SK-N-SH (cell line): ENCODE measurements around the gene SLC45A1. TPM values are rescaled to one million over a fixed set of nuclear protein-coding genes. Genes with fewer than 3 reads are reported as not detected.

Experiments
- CTCF ChIA-PET: fragments of 300-600, 350-600 bp; formaldehyde crosslinking; extraction: SDS; loops from one replicate; lab custom pipeline; 2021; lab: Yijun Ruan, JAX
- POLR2A ChIA-PET: fragments of 350-600 bp; sonication (Branson Sonifier 250); formaldehyde crosslinking; extraction: SDS; loops from one replicate; lab custom pipeline; 2020; ENCODE audit warnings: antibody characterized with exemption, inconsistent platforms; lab: Yijun Ruan, JAX
- DNase-seq: peaks from one replicate; pipeline ENCODE4 v3.0.0; 2012
- H2AFZ ChIP-seq: fragments of 200-600 bp; sonication (generic); 2 replicates; pipeline ENCODE4 v1.8.1; 2016; ENCODE audit warnings: antibody characterized with exemption, mild to moderate bottlenecking, low read depth
- H3F3A ChIP-seq: fragments of 200-600 bp; sonication (generic); replicated peaks from 2 replicates; pipeline ENCODE3; 2016; ENCODE audit warnings: antibody characterized with exemption, mild to moderate bottlenecking; ENCODE audit not compliant: insufficient read depth
- H3K27ac ChIP-seq, 2 experiments: fragments of 200-500 bp in 1 of 2; fragments of 200-600 bp in 1 of 2; sonication (Bioruptor generic) in 1 of 2; sonication (generic), shearing (Covaris generic) in 1 of 2; 2 replicates each; pipeline versions ENCODE4 v1.5.1 to v1.6.1; 2014 to 2016; ENCODE audit warnings: low read depth in 2 of 2, inconsistent platforms in 1 of 2, low read length in 1 of 2, mild to moderate bottlenecking in 1 of 2, mixed read lengths in 1 of 2
- H3K27me3 ChIP-seq: fragments of 200-600 bp; sonication (generic), shearing (Covaris generic); 2 replicates; pipeline ENCODE4 v1.6.1; 2016; ENCODE audit warnings: mixed run types; ENCODE audit not compliant: insufficient read depth
- H3K36me3 ChIP-seq, 2 experiments: fragments of 200-500 bp in 1 of 2; fragments of 200-600 bp in 1 of 2; sonication (Bioruptor generic) in 1 of 2; sonication (generic) in 1 of 2; replicated peaks in 1 of 2; 2 replicates each; pipeline versions ENCODE3 to v1.5.1; 2014 to 2016; ENCODE audit warnings: low read length in 1 of 2, mild to moderate bottlenecking in 1 of 2; ENCODE audit not compliant: insufficient read depth in 2 of 2, control insufficient read depth in 1 of 2
- H3K4me1 ChIP-seq, 2 experiments: fragments of 200-500 bp in 1 of 2; fragments of 200-600 bp in 1 of 2; sonication (Bioruptor generic) in 1 of 2; sonication (generic), shearing (Covaris generic) in 1 of 2; 2 replicates each; pipeline versions ENCODE4 v1.5.1 to v1.6.1; 2014 to 2016; ENCODE audit warnings: low read depth in 1 of 2, low read length in 1 of 2, mixed run types in 1 of 2; ENCODE audit not compliant: insufficient read depth in 2 of 2, control insufficient read depth in 1 of 2
- H3K4me2 ChIP-seq: fragments of 200-600 bp; sonication (generic), shearing (Covaris generic); 2 replicates; pipeline ENCODE4 v1.6.1; 2017; ENCODE audit warnings: mixed run types
- H3K4me3 ChIP-seq, 2 experiments: fragments of 200-500 bp in 1 of 2; fragments of 200-600 bp in 1 of 2; sonication (Bioruptor generic) in 1 of 2; sonication (generic), shearing (Covaris generic) in 1 of 2; 2 replicates each; pipeline versions ENCODE4 v1.5.1 to v1.8.1; 2014 to 2016; ENCODE audit warnings: low read depth in 2 of 2, inconsistent platforms in 1 of 2, low read length in 1 of 2, mild to moderate bottlenecking in 1 of 2, mixed read lengths in 1 of 2, moderate library complexity in 1 of 2
- H3K79me2 ChIP-seq: fragments of 200-600 bp; sonication (generic); 2 replicates; pipeline ENCODE4 v1.8.1; 2017; ENCODE audit warnings: mild to moderate bottlenecking; ENCODE audit not compliant: insufficient read depth
- H3K9ac ChIP-seq: fragments of 200-600 bp; sonication (generic); 2 replicates; pipeline ENCODE4 v1.6.1; 2017; ENCODE audit warnings: mixed run types
- H3K9me2 ChIP-seq: fragments of 200-600 bp; sonication (generic); 2 replicates; pipeline ENCODE4 v1.6.1; 2017; ENCODE audit warnings: mixed run types
- H3K9me3 ChIP-seq: fragments of 200-600 bp; sonication (generic); 2 replicates; pipeline ENCODE4 v1.6.1; 2017; ENCODE audit warnings: mixed run types, mild to moderate bottlenecking, moderate library complexity
- H4K20me1 ChIP-seq: fragments of 200-600 bp; sonication (generic); 2 replicates; pipeline ENCODE4 v1.6.1; 2017; ENCODE audit warnings: mild to moderate bottlenecking, mixed run types; ENCODE audit not compliant: insufficient read depth
- CHD2 ChIP-seq: fragments of 150-350 bp; IDR thresholded peaks from 2 replicates; pipeline ENCODE4 v1.6.1; 2018; ENCODE audit warnings: low read length; ENCODE audit not compliant: partially characterized antibody
- NFIC ChIP-seq: IDR thresholded peaks from 2 replicates; pipeline ENCODE4 v1.4.0; 2012; ENCODE audit warnings: borderline replicate concordance
- NRF1 ChIP-seq: IDR thresholded peaks from 2 replicates; pipeline ENCODE4 v1.6.1; 2012; ENCODE audit warnings: low read depth, mild to moderate bottlenecking, low read length
- RCOR1 ChIP-seq: fragments of 150-350 bp; IDR thresholded peaks from 2 replicates; pipeline ENCODE4 v1.6.1; 2017; ENCODE audit warnings: antibody characterized with exemption, low read length
- SIN3A ChIP-seq: IDR thresholded peaks from 2 replicates; pipeline ENCODE4 v1.6.1; 2012; ENCODE audit warnings: low read depth, mild to moderate bottlenecking, low read length, moderate library complexity, borderline replicate concordance
- SMC3 ChIP-seq: IDR thresholded peaks from 2 replicates; pipeline ENCODE4 v1.6.1; 2012; ENCODE audit warnings: low read depth, low read length, improper control_type of control experiment
- TAF1 ChIP-seq: IDR thresholded peaks from 2 replicates; pipeline ENCODE4 v1.6.1; 2012; ENCODE audit warnings: low read depth, mild to moderate bottlenecking, low read length, moderate library complexity, borderline replicate concordance
- TCF12 ChIP-seq: IDR thresholded peaks from 2 replicates; pipeline ENCODE4 v1.4.0; 2012
- WGBS: methylation state at CpG from one replicate; pipeline ENCODE4 v1.1.6; 2017; ENCODE audit warnings: low lambda C conversion rate; 5-methylcytosine and 5-hydroxymethylcytosine counted together
- polyA plus RNA-seq, 3 experiments: library from polyadenylated mRNA; depleted of rRNA; stranded (reverse); fragments of >200 nt; gene quantifications; 2 replicates each; pipeline ENCODE4 v1.2.3, GENCODE V29; 2012
- TF ChIP-seq, protein P1 (sequence below): IDR thresholded peaks from 2 replicates; pipeline ENCODE4 v1.4.0; 2012; ENCODE audit warnings: low read depth
- TF ChIP-seq, protein P2 (sequence below): IDR thresholded peaks from 2 replicates; pipeline ENCODE4 v1.6.1; 2012; ENCODE audit warnings: mild to moderate bottlenecking, low read depth, low read length, moderate library complexity
- TF ChIP-seq, protein P3 (sequence below): fragments of 150-350 bp; IDR thresholded peaks from 2 replicates; pipeline ENCODE4 v1.6.1; 2016; ENCODE audit warnings: mild to moderate bottlenecking, low read depth, low read length
- TF ChIP-seq, protein P4 (sequence below): fragments of 150-350 bp; IDR thresholded peaks from 2 replicates; pipeline ENCODE4 v1.6.1; 2017; ENCODE audit warnings: antibody characterized with exemption, low read length, low read depth, borderline replicate concordance

SLC45A1 gene
- polyA plus RNA-seq (2012; rRNA removed) = 1.4 and 2.5 TPM in 2 replicates
- polyA plus RNA-seq (2012; cell fraction: cytosol; rRNA removed) = 1.1 and 2.0 TPM in 2 replicates
- polyA plus RNA-seq (2012; cell fraction: nucleus; rRNA removed) = 4.1 and 4.3 TPM in 2 replicates

DNA sequence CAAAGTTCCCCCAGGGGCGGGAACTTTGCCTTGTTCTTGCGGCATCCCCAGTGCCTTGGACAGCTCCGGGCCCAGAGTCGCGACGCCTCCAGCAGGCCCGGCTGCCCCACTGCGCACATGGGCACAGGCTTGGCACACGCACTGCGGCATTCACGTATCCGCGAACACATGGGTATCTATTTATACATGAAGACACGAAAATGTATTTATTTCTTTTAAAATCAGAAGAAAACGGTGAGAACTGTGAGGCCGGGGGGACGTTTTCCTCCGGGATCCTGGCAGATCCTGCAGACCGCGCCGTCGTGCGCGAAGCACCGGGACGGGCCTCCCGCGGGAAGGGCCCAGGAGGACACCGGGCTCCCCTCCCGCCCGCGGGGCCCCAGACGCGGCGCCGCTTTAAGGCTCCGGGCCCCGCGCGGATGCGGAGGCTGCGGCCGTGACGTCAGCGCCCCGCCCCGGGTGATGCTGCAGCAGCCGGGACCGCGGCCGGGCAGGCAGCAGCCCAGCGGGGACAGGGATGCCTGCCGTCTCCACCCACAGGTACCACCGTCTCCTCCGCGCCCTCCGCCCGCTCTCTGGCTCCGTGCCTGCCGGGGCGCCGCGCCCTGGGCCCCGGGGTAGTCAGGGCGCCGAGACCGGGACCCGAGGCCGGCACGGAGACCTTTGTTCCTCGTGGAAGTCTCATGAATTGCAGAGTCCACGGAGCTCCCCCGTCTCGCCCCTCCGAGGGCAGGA lies at the start of gene SLC45A1:
Gene SLC45A1, plus strand, starts transcription at position 468 of the 735 bp plus-strand sequence. CDS start 6,216 bp downstream, outside the sequence.
- Histone ChIP-seq H2AFZ (peak within 1 kb of the TSS; percentile 81; the same call in 1 of the 2 replicates), H3F3A (no peaks in the 10 kb centered on the region), H3K27ac (no peak within 1 kb of the TSS), H3K9ac (peak within 1 kb of the TSS; percentile 51; the same call in 1 of the 2 replicates), H3K9me2 (no peaks in the 10 kb centered on the region)
- POLR2A ChIA-PET = no interaction called here
- DNase-seq = peak; percentile 97
- no peak for TF ChIP-seq SIN3A
- TF ChIP-seq, protein P1, sequence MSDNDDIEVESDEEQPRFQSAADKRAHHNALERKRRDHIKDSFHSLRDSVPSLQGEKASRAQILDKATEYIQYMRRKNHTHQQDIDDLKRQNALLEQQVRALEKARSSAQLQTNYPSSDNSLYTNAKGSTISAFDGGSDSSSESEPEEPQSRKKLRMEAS = peak; percentile 70; the same call in 1 of the 2 replicates
- TF ChIP-seq, protein P2, sequence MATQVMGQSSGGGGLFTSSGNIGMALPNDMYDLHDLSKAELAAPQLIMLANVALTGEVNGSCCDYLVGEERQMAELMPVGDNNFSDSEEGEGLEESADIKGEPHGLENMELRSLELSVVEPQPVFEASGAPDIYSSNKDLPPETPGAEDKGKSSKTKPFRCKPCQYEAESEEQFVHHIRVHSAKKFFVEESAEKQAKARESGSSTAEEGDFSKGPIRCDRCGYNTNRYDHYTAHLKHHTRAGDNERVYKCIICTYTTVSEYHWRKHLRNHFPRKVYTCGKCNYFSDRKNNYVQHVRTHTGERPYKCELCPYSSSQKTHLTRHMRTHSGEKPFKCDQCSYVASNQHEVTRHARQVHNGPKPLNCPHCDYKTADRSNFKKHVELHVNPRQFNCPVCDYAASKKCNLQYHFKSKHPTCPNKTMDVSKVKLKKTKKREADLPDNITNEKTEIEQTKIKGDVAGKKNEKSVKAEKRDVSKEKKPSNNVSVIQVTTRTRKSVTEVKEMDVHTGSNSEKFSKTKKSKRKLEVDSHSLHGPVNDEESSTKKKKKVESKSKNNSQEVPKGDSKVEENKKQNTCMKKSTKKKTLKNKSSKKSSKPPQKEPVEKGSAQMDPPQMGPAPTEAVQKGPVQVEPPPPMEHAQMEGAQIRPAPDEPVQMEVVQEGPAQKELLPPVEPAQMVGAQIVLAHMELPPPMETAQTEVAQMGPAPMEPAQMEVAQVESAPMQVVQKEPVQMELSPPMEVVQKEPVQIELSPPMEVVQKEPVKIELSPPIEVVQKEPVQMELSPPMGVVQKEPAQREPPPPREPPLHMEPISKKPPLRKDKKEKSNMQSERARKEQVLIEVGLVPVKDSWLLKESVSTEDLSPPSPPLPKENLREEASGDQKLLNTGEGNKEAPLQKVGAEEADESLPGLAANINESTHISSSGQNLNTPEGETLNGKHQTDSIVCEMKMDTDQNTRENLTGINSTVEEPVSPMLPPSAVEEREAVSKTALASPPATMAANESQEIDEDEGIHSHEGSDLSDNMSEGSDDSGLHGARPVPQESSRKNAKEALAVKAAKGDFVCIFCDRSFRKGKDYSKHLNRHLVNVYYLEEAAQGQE = peak; percentile 34; the same call in 1 of the 2 replicates
- no peak for TF ChIP-seq TAF1
- TF ChIP-seq, protein P3, sequence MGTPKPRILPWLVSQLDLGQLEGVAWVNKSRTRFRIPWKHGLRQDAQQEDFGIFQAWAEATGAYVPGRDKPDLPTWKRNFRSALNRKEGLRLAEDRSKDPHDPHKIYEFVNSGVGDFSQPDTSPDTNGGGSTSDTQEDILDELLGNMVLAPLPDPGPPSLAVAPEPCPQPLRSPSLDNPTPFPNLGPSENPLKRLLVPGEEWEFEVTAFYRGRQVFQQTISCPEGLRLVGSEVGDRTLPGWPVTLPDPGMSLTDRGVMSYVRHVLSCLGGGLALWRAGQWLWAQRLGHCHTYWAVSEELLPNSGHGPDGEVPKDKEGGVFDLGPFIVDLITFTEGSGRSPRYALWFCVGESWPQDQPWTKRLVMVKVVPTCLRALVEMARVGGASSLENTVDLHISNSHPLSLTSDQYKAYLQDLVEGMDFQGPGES = no peak
- no peak for TF ChIP-seq NFIC
- TF ChIP-seq NRF1 = no peak
- no peak for TF ChIP-seq TCF12
- TF ChIP-seq RCOR1 = no peak
- TF ChIP-seq CHD2 = peak; percentile 22
- TF ChIP-seq SMC3 = no peak
- TF ChIP-seq, protein P4, sequence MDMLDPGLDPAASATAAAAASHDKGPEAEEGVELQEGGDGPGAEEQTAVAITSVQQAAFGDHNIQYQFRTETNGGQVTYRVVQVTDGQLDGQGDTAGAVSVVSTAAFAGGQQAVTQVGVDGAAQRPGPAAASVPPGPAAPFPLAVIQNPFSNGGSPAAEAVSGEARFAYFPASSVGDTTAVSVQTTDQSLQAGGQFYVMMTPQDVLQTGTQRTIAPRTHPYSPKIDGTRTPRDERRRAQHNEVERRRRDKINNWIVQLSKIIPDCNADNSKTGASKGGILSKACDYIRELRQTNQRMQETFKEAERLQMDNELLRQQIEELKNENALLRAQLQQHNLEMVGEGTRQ = no peak
- TF ChIP-seq, all 33 proteins: peak for 3
- H3K36me3 ChIP-seq = no peaks in the 10 kb centered on the region
- peak within 1 kb of the TSS; percentile 64 for H3K4me3 ChIP-seq
- 37% methylated on average over 37 of the region's 75 CpGs for WGBS
- H3K79me2 ChIP-seq = no peaks in the 10 kb centered on the region
- no peaks in the 10 kb centered on the region for H4K20me1 ChIP-seq
- CTCF ChIA-PET = interaction anchor here (0.9 to 9.6 kb wide), 8 partner anchors 12 to 343 kb away, joined by 3 to 293 read pairs (median 3); partner anchors contain the start of gene ERRFI1
- H3K4me1 ChIP-seq = peaks cover 0 to 8% of the 10 kb centered on the region in 2 experiments; a peak in 1 of 4 replicates
- H3K9me3 ChIP-seq = no peaks in the 10 kb centered on the region
- H3K27me3 ChIP-seq = no peaks in the 10 kb centered on the region
- peak within 1 kb of the TSS; percentile 91 for H3K4me2 ChIP-seq
